ENCODE measurements around the gene ZNF366.

GRCh38 chr5:72477176-72477575, 30.0 kb downstream of the ZNF366 start:
- TF ChIP-seq KDM1A (IDR thresholded peaks at IDR 0.05; ENCODE audit: low read depth) (no peak), RCOR1 (IDR thresholded peaks at IDR 0.05; ENCODE audit: low read depth, low read length) (no peak), ZFP36 (IDR thresholded peaks at IDR 0.05; ENCODE audit: borderline replicate concordance, partially characterized antibody) (no peak), HMGXB4 (CRISPR knock-in tag; IDR thresholded peaks at IDR 0.05; ENCODE audit: borderline replicate concordance) (no peak), RAD21 (conservative IDR thresholded peaks at IDR 0.05 in 1 of 2, IDR thresholded peaks at IDR 0.05 in 1 of 2) (no peak), CTCF (IDR thresholded peaks at IDR 0.05) (no peak), MAFK (IDR thresholded peaks at IDR 0.05; ENCODE audit: partially characterized antibody) (no peak), POLR2A (IDR thresholded peaks at IDR 0.05; ENCODE audit: low read length) (no peak), PHF8 (IDR thresholded peaks at IDR 0.05; ENCODE audit: borderline replicate concordance, low read depth) (no peak), JUN (IDR thresholded peaks at IDR 0.05) (no peak)

All from A549 (cell line).